HG03095 (cell line): ENCODE measurements around the gene CD84.
"Not testable (repeated sequence)": the region's sequence is repeated elsewhere in the genome, so short reads cannot be mapped to it uniquely, and the experiment has no call there.

ENCODE experiments used
- ATAC-seq: cut with Tn5 transposase; IDR thresholded peaks from one replicate; pipeline ENCODE4 v1.9.1; 2021; ENCODE audit warnings: moderate library complexity; ENCODE audit not compliant: unreplicated experiment

Gene CD84

DNA sequence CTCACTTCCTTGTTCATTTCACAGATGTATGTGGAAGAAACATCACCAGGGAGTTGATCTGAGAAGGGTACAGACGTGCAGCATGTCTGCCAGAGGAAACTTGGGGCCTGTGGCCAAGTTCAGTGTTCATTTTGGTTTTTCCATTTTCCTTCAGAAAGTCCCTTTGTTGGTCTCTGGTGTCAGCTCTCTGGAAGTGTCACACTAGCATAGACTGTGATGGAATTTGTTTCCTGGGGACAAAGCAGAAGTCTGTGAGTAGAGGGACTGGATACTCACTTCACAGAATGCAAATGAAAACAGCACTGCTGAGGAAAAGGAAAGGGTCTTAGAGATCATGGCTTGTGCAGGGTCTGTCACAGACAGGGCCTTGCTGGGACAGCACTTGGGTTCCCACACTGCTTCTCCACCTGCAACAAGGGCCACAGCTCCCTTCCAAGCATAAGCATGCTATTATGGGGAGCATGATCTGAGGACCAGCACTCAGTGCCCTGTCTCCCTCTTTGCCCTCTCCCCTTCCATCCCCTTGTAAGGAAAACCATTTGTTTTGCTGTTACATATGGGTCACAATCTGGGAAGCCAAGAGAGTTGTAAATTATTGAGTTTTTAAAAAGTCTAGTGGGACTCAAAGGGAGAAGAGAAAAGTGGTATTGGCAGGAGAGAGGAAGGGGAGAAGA lies 31.4 kb upstream of the CD84 start:
- ATAC-seq = no peak

GRCh38 chr1:160608941-160609340 lies 29.6 kb upstream of the CD84 start:
- no peak for ATAC-seq

GRCh38 chr1:160608514-160608913 lies 29.2 kb upstream of the CD84 start:
- ATAC-seq = no peak

DNA sequence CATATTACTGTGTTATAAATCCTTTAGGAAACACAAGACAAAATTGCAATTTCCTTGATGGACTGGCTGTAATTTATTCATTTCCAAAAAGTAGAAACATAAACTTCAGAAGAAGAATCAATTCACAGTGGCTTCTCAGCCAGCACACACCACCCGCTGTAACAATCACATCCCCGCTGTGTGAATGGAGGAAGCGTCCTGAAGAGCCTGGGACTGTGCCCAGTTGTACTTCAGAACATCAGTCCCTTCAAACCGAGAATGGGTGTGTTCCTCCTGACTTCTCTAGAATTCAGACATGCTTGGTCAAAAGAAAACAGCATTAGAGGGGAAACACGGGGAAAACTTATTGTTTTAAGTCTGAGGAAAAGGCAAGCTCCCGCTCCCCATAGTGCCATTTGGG lies 28.8 kb upstream of the CD84 start:
- ATAC-seq = no peak

DNA sequence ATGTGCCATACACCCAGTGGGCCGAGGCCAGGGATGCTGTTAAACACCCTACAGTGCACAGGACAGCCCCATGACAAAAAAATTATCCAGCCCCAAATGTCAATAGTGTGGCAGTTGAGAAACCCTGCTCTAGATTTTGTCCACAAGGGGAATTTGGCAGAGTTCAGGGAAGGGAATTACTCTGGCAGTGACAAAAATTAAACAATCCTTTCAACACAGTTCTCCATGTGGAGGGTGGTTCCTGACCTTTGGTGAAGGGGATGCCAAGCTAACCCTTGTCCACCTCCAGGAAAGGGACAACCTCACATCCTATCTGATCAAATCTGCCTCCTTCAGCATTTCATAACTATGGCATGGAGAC lies 28.4 kb upstream of the CD84 start:
- ATAC-seq = no peak

DNA sequence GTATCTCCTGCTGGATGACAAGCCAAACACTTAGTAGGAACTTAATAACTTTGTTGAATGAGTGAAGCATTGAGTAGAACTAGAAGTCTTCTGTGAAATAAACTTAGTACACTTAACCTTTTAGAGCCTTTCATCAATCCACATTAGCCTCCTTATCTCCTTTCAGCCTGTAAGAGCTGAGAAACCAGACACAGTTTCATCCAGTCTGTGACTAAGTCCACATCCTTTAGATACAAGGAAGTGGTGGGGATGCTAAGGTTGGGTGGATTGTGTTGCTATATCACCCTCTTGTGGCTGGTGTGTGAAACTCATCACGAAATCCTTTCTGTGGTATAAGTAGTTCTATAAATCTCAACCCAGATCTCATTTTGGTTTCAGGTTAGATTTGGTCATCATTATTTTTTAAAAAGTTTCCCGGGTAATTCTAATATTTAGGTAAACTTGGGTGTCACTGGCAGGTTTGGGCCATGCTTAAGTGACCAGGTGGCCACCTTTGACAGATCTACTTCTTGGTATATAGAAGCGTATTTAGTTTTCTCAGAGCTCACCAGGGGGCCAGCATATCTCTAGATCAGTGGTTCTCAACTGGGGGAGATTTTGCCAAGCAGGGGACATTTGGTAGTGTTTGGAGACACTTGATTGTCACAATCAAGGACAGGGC lies 27.8 kb upstream of the CD84 start:
- ATAC-seq = peak; percentile 55

DNA sequence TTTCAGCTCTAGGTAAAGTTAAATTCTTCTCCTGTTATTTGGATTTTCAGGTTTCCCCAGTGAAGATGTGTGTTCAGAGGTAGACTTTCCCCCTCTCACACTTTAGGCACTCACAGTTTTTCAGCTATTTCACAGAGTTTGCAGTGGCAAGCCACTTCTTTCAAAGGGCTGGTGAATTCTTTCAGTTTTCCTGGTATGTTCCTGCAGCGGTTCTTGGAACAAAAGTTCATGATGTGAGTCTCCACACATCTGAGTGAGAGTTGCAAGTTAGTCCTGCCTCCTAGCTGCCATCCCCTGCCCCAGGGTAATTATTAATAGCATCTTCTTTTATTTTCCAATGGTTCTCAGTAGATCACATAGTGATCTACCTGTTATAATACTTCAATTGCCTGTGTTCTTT lies 27.3 kb upstream of the CD84 start:
- no peak for ATAC-seq

DNA sequence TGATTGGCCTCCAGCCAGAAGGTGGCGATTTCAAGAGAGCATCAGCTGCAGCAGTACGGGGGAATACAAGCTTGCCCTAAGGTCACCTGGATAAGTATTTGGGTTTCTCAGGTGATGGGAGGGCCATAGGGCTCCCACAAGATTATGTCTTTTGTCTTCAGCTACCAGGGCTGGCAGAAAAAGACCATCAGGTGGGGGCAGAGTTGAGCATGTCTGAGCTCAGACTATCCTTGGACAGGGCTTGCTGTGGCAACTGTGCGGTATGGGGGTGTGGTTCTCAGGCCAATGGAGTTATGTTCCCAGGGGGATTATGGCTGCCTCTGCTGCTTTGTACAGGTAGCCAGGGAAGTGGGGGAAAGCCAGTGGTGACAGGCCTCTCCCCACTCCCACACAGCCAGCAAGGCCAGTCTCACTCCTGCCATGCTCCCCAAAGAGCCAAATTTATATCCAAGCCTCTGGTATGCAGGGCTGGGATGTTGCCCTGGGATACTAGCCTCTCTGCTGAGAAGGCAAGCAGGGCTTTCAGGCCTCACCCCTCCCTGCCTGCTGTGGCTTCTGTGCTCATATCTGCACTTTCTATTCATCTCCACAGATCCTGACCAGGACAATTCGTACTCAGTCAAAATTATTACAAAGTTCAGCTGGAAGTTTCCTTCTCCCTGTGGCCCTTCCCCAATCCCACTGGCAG lies 26.6 kb upstream of the CD84 start:
- ATAC-seq = no peak

DNA sequence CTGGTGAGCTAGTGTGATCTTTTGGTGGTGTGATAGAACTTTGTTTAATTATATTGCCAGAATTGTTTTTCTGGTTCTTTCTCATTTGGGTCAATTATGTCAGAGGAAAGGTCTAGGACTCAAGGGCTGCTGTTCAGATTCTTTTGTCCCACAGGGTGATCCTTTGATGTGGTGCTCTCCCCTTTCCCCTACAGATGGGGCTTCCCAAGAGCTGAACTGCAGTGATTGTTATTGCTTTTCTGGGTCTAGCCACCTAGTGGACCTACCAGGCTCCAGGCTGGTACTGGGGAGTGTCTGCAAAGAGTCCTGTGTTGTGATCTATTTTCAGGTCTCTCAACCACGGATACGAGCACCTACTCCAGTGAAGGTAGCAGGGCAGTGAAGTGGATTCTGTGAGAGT lies 25.9 kb upstream of the CD84 start:
- ATAC-seq = no peak

DNA sequence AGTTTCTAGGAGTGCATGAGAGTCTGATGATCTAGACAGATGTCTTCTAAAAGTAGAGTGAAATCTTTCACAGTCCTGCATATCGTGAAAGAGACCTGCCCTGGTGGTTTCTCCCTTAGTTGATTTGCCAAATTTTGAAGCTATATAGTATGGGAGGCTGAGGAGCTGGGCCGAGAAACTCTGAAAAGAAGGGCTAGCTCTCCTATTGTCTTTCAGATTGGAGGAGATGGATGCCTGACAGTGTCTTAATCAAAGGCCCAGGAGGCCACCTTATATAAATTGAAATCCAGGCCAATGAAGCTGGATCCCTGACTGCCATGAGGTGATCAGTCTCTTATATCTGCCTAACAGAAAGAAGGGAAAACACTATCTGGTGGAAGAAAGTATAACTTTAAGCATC lies 18.4 kb upstream of the CD84 start:
- ATAC-seq = no peak

DNA sequence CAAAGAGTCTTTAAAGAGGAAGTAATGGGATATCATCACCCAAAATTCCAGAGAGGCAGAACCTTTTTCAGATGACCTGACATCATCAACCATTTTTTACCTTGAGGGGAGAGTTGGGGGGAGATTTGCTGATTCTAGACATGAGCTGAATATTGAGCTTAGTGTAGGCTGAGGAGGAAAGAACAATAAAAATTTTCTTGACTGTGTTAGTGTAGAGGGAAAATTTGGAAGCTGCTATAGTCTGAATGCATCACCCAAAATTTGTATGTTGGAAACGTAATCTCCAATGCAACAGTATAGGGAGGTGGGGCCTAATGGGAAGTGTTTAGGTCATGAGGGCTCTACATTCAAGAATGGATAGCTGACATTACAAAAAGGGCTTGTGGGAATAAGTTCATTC lies 17.8 kb upstream of the CD84 start:
- no peak for ATAC-seq

DNA sequence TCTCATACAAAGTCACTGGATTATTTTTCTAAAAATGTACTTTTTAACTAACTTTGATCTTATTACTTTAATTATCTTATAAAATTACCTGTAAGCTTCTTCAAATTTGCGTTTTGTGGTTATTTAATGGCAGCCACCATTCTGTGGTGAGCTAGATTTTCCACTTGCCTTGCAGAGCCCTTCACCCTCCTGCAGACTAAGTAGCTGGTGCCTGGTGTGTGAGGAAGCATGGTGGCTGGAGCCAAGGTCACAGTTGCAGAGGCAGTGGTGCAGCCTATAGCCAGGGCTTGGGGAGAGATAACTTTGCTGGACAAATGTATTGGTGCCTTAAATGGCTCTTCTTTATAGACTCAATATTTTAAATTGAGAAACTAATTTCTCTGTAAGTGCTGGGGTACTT lies 11.2 kb upstream of the CD84 start:
- no peak for ATAC-seq

GRCh38 chr1:160588468-160588867 lies 9.2 kb upstream of the CD84 start:
- no peak for ATAC-seq

GRCh38 chr1:160584784-160585183 lies 5.5 kb upstream of the CD84 start:
- no peak for ATAC-seq

DNA sequence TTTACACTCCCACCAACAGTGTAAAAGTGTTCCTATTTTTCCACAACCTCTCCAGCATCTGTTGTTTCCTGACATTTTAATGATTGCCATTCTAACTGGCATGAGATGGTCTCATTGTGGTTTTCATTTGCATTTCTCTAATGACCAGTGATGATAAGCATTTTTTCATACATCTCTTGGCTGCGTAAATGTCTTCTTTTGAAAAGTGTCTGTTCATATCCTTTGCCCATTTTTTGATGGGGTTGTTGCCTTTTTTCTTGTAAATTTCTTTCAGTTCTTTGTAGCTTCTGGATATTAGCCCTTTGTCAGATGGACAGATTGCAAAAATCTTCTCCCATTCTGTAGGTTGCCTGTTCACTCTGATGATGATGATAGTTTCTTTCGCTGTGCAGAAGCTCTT lies 3.7 kb upstream of the CD84 start:
- ATAC-seq = not testable (repeated sequence)

DNA sequence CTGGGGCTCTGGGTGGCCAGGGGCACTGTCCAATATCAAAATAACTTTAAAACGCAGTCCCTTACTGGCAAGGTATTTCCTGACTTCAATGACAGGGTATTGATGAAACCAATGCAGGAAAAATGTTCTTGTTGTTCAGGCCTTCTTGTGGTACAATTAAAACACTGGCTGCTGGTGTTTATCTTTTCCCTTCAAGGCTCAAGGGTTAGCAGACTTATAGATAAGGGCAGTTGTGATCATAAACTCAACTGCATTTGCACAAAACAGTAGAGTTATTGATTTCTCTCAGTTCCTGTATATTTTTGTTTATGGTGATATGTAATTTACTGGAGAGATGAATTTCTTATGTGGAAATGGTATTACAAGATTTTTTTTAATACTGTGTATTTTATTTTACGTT lies 2.7 kb upstream of the CD84 start:
- no peak for ATAC-seq

- ATAC-seq = no peak
These were observed 1.0 kb upstream of the CD84 start for GRCh38 chr1:160580221-160580812.

GRCh38 chr1:160578525-160579191 lies 638 bp downstream of the CD84 start:
- ATAC-seq = no peak

DNA sequence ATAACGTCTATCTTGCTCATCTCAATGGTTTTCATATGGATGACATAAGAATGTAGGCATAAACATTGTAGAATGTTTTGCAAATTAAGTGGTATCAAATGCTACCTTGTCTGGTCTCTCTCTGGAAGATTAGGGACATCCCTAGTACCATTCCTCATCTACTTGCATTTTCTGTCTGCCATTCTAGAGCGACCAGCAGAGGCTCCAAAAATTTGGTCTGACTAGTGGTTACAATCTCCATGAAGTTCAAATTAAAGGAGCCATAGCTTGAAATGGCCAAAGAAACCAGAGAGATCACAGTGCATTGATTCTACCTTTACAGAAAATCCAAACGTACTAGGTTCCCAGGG lies 1.1 kb downstream of the CD84 start:
- no peak for ATAC-seq

- no peak for ATAC-seq
These were observed 1.6 kb downstream of the CD84 start for GRCh38 chr1:160577671-160578070.

- ATAC-seq = no peak
These were observed 2.4 kb downstream of the CD84 start for GRCh38 chr1:160576884-160577283.

GRCh38 chr1:160576390-160576789 lies 2.9 kb downstream of the CD84 start:
- no peak for ATAC-seq
